H1 (cell line): ENCODE results near the gene SNX33. TPM values are rescaled to one million over a fixed set of nuclear protein-coding genes. Genes with fewer than 3 reads are reported as not detected.

Experiments used
- CTCF ChIA-PET: fragments of 300-600 bp; sonication (Branson Sonifier 250); formaldehyde crosslinking; loops from one replicate; lab custom pipeline; 2021; ENCODE audit not compliant: partially characterized antibody; lab: Charles Lee
- POLR2A ChIA-PET: fragments of 300-600 bp; sonication (Branson Sonifier 250); formaldehyde crosslinking; loops from one replicate; lab custom pipeline; 2021; ENCODE audit warnings: inconsistent platforms; ENCODE audit not compliant: partially characterized antibody; lab: Charles Lee
- DNase-seq, 2 experiments: peaks; one replicate each; pipeline versions ENCODE4 v3.0.0 to v3.0.0-alpha.2; 2010 to 2022; ENCODE audit warnings: low spot score in 2 of 2, low read depth in 1 of 2, mixed read lengths in 1 of 2
- FAIRE-seq: peaks from 2 replicates; lab custom pipeline; 2011; peaks lifted over from hg19 to GRCh38; lab: Jason Lieb, UNC
- H2AFZ ChIP-seq: 2 replicates; pipeline ENCODE4 v1.8.1; 2012; ENCODE audit warnings: low read length, inconsistent platforms
- H2AK5ac ChIP-seq: 2 replicates; pipeline ENCODE4 v1.6.1; 2013; ENCODE audit warnings: low read depth, low read length
- H2BK120ac ChIP-seq: replicated peaks from 2 replicates; pipeline ENCODE3; 2013; ENCODE audit warnings: low read depth, low read length, inconsistent platforms
- H2BK12ac ChIP-seq: 2 replicates; pipeline ENCODE4 v1.6.1; 2013; ENCODE audit warnings: low read depth, low read length
- H2BK15ac ChIP-seq: 2 replicates; pipeline ENCODE4 v1.6.1; 2013; ENCODE audit warnings: low read length
- H2BK20ac ChIP-seq: 2 replicates; pipeline ENCODE4 v1.6.1; 2013; ENCODE audit warnings: low read length
- H2BK5ac ChIP-seq: 2 replicates; pipeline ENCODE4 v1.6.1; 2013; ENCODE audit warnings: low read depth, low read length
- H3K14ac ChIP-seq: 2 replicates; pipeline ENCODE4 v1.6.1; 2013; ENCODE audit warnings: inconsistent platforms; ENCODE audit not compliant: insufficient read length
- H3K18ac ChIP-seq: 2 replicates; pipeline ENCODE4 v1.6.1; 2013; ENCODE audit warnings: low read length; ENCODE audit errors: extremely low read depth
- H3K23ac ChIP-seq: 2 replicates; pipeline ENCODE4 v1.6.1; 2013; ENCODE audit warnings: inconsistent platforms; ENCODE audit not compliant: insufficient read length
- H3K23me2 ChIP-seq: 2 replicates; pipeline ENCODE4 v1.6.1; 2013; ENCODE audit warnings: low read depth, low read length
- H3K27ac ChIP-seq: 2 replicates; pipeline ENCODE4 v1.6.1; 2011; ENCODE audit warnings: low read depth, low read length, inconsistent platforms
- H3K27me3 ChIP-seq, 4 experiments: replicated peaks in 1 of 4; 1 replicate in 1 of 4; 2 replicates in 3 of 4; pipeline versions ENCODE4 v1.6.1 to v1.8.1; 2011 to 2013; ENCODE audit warnings: low read length in 3 of 4, mild to moderate bottlenecking in 3 of 4, inconsistent platforms in 2 of 4, mixed read lengths in 2 of 4, moderate library complexity in 1 of 4; ENCODE audit not compliant: control insufficient read depth in 3 of 4, insufficient read depth in 3 of 4; ENCODE audit errors: extremely low read depth in 1 of 4
- H3K36me3 ChIP-seq, 4 experiments: 2 replicates each; pipeline versions ENCODE4 v1.6.1 to v1.8.1; 2011 to 2013; ENCODE audit warnings: mild to moderate bottlenecking in 4 of 4, low read length in 3 of 4, moderate library complexity in 2 of 4, control low read depth in 1 of 4, inconsistent platforms in 1 of 4; ENCODE audit not compliant: insufficient read depth in 4 of 4, control insufficient read depth in 2 of 4
- H3K4ac ChIP-seq: replicated peaks from 2 replicates; pipeline ENCODE3; 2013; ENCODE audit warnings: low read length, low read depth, mixed read lengths, inconsistent platforms; ENCODE audit not compliant: insufficient read length
- H3K4me1 ChIP-seq, 4 experiments: replicated peaks in 1 of 4; 1 replicate in 1 of 4; 2 replicates in 3 of 4; pipeline versions ENCODE4 v1.6.1 to v1.8.1; 2011 to 2013; ENCODE audit warnings: low read length in 3 of 4, inconsistent platforms in 2 of 4, mixed read lengths in 1 of 4; ENCODE audit not compliant: insufficient read depth in 4 of 4, control insufficient read depth in 3 of 4
- H3K4me2 ChIP-seq, 2 experiments: 2 replicates each; pipeline versions ENCODE4 v1.6.1 to v1.8.1; 2011 to 2013; ENCODE audit warnings: low read depth in 2 of 2, low read length in 2 of 2, control low read depth in 1 of 2, inconsistent platforms in 1 of 2, mild to moderate bottlenecking in 1 of 2; ENCODE audit not compliant: insufficient read depth in 1 of 2
- H3K4me3 ChIP-seq, 4 experiments: fragments of 200-600, 300-600 bp in 1 of 4; sonication (generic), shearing (Covaris generic), sonication (Bioruptor Twin) in 1 of 4; 2 replicates each; pipeline versions ENCODE4 v1.5.1 to v1.8.1; 2011 to 2016; ENCODE audit warnings: low read length in 4 of 4, low read depth in 3 of 4, control low read depth in 2 of 4, inconsistent platforms in 2 of 4, mild to moderate bottlenecking in 2 of 4, mixed read lengths in 1 of 4, moderate library complexity in 1 of 4; ENCODE audit not compliant: insufficient read depth in 2 of 4; ENCODE audit errors: extremely low read depth in 1 of 4
- H3K56ac ChIP-seq: replicated peaks from 2 replicates; pipeline ENCODE3; 2013; ENCODE audit warnings: low read depth, mild to moderate bottlenecking, mixed read lengths, low read length, inconsistent platforms; ENCODE audit not compliant: insufficient read length
- H3K79me1 ChIP-seq: 2 replicates; pipeline ENCODE4 v1.6.1; 2013; ENCODE audit warnings: low read depth, low read length, control low read depth
- H3K79me2 ChIP-seq, 2 experiments: 2 replicates each; pipeline versions ENCODE4 v1.6.1 to v1.8.1; 2012 to 2013; ENCODE audit warnings: low read length in 2 of 2, mild to moderate bottlenecking in 2 of 2, inconsistent platforms in 1 of 2; ENCODE audit not compliant: insufficient read depth in 2 of 2, control insufficient read depth in 1 of 2
- H3K9ac ChIP-seq, 4 experiments: replicated peaks in 1 of 4; 1 replicate in 1 of 4; 2 replicates in 3 of 4; pipeline versions ENCODE4 v1.6.1 to v1.8.1; 2011 to 2013; ENCODE audit warnings: low read depth in 3 of 4, low read length in 3 of 4, control low read depth in 2 of 4, mild to moderate bottlenecking in 2 of 4, moderate library complexity in 2 of 4, inconsistent platforms in 1 of 4; ENCODE audit errors: extremely low read depth in 1 of 4
- H3K9me3 ChIP-seq, 2 experiments: 2 replicates each; pipeline versions ENCODE4 v1.6.1 to v1.8.1; 2012 to 2013; ENCODE audit warnings: mild to moderate bottlenecking in 2 of 2, moderate library complexity in 2 of 2, control low read depth in 1 of 2, inconsistent platforms in 1 of 2, low read depth in 1 of 2, low read length in 1 of 2, mixed read lengths in 1 of 2; ENCODE audit not compliant: insufficient read depth in 2 of 2
- H4K20me1 ChIP-seq, 2 experiments: replicated peaks in 1 of 2; 2 replicates each; pipeline versions ENCODE3 to v1.8.1; 2011 to 2013; ENCODE audit warnings: inconsistent platforms in 2 of 2, low read length in 2 of 2, mild to moderate bottlenecking in 1 of 2; ENCODE audit not compliant: insufficient read depth in 2 of 2, control insufficient read depth in 1 of 2
- H4K5ac ChIP-seq: 2 replicates; pipeline ENCODE4 v1.6.1; 2013; ENCODE audit warnings: low read length, low read depth, mixed read lengths, inconsistent platforms; ENCODE audit not compliant: insufficient read length
- H4K8ac ChIP-seq: 2 replicates; pipeline ENCODE4 v1.8.0; 2013; ENCODE audit warnings: mild to moderate bottlenecking, moderate library complexity, low read length, inconsistent platforms; ENCODE audit not compliant: insufficient read depth; ENCODE audit errors: extremely low read depth
- H4K91ac ChIP-seq: replicated peaks from 2 replicates; pipeline ENCODE3; 2013; ENCODE audit warnings: low read length, mixed read lengths, inconsistent platforms; ENCODE audit not compliant: insufficient read length
- CHD1 ChIP-seq: IDR thresholded peaks from 2 replicates; pipeline ENCODE4 v1.6.1; 2012; ENCODE audit warnings: low read depth, low read length, improper control_type of control experiment
- SP1 ChIP-seq: IDR thresholded peaks from 2 replicates; pipeline ENCODE4 v1.6.1; 2011; ENCODE audit warnings: low read depth, low read length
- WGBS, 2 experiments: shearing (Covaris generic) in 1 of 2; methylation state at CpG; one replicate each; pipeline versions ENCODE4 v1.1.6 to v1.1.7; 2013 to 2015; ENCODE audit warnings: low lambda C conversion rate in 2 of 2, mixed read lengths in 2 of 2, inconsistent platforms in 1 of 2, low coverage in 1 of 2, missing lambda C conversion rate in 1 of 2; ENCODE audit not compliant: insufficient replicate concordance in 2 of 2, insufficient coverage in 1 of 2, insufficient read length in 1 of 2; ENCODE audit errors: extremely low coverage in 1 of 2, missing lambda C conversion rate in 1 of 2; 5-methylcytosine and 5-hydroxymethylcytosine counted together
- polyA plus RNA-seq, 7 experiments: library from polyadenylated mRNA; depleted of rRNA in 3 of 7; stranded (reverse) in 5 of 7; unstranded in 2 of 7; fragments of >200 nt in 5 of 7; fragments of 200-250 nt in 2 of 7; gene quantifications; 1 replicate in 5 of 7; 2 replicates in 1 of 7; 4 replicates in 1 of 7; pipeline versions ENCODE4 v1.2.1 to v1.2.3, GENCODE V29; 2011 to 2013; ENCODE audit warnings: missing spikeins in 2 of 7, mixed read lengths in 2 of 7
- total RNA-seq: library from RNA; stranded (reverse); fragmentation: NEBNext Ultra II Directional; extraction: Animal tissue kit (Norgen Biotek cat#: 25700); gene quantifications from 2 replicates; pipeline ENCODE4 v1.2.1, GENCODE V29; 2021

The SNX33 gene
- total and polyA plus RNA-seq, 2 of the 8 experiments (the other 6 are each of a cell fraction or from before 2014, with no cell fraction given), result 14.3 to 22.9 TPM

DNA sequence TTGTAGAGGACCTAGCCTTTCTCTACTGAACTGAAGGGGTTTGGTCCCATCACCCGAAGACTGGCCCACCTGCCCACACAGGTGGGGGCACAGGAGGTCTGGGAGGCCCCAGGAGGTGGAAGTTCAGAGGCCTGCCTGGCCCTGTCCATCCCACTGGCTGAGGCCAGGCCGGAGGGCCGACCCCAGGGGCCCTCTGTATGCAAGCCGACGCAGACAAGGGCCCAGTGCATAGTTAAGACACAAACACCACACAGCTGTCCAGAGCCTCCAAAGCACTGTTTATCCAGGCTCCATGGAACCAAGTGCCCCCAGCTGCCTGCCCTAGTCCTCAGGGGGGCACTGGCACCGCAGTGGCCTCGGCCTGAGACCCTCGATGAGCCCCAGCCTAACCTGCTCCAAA is 26.7 kb downstream of the SNX33 start:
- Histone ChIP-seq H3K56ac (no peak overlapping the region), H3K4me1 (peaks cover 7 to 17% (median 9%) of the 10 kb centered on the region in 4 experiments), H3K18ac (no peak overlapping the region), H2BK12ac (no peak overlapping the region), H3K4ac (no peak overlapping the region), H3K27ac (no peak overlapping the region), H4K5ac (no peak overlapping the region), H3K23ac (no peak overlapping the region), H2BK120ac (no peak overlapping the region), H2BK15ac (no peak overlapping the region), H3K4me3 (no peak overlapping the region), H4K8ac (peak overlapping the region; percentile 35; the same call in 1 of the 2 replicates), H2BK20ac (no peak overlapping the region), H3K79me1 (no peaks in the 10 kb centered on the region), H4K91ac (no peak overlapping the region), H2AK5ac (no peak overlapping the region), H2BK5ac (no peak overlapping the region), H3K36me3 (no peaks in the 10 kb centered on the region), H2AFZ (no peak overlapping the region), H3K23me2 (no peaks in the 10 kb centered on the region; the same call in 1 of the 2 replicates), H3K9me3 (no peaks in the 10 kb centered on the region), H4K20me1 (no peaks in the 10 kb centered on the region), H3K79me2 (no peaks in the 10 kb centered on the region), H3K4me2 (no peak overlapping the region), H3K14ac (no peak overlapping the region), H3K27me3 (no peaks in the 10 kb centered on the region), H3K9ac (no peak overlapping the region)
- ChIA-PET POLR2A (interaction anchor here (1.4 to 2.7 kb wide), 2 partner anchors 13 to 28 kb away, joined by 3 to 7 read pairs; no protein-coding TSS in a partner anchor), CTCF (interaction anchor here (0.6 to 4.4 kb wide), 5 partner anchors 11 to 59 kb away, joined by 3 to 32 read pairs (median 3); no protein-coding TSS in a partner anchor)
- FAIRE-seq (no peak), DNase-seq (no peak)
- 89% methylated on average over 8 of the region's 8 CpGs; no CpG with 5 or more reads in 1 of the 2 experiments for WGBS, 2 experiments
- no peak for TF ChIP-seq SP1
- TF ChIP-seq CHD1, result no peak
